Embryonic facial prominence (tissue), 1 donor: ENCODE results near the gene ZFPL1.

Experiments
- DNase-seq: peaks from one replicate; pipeline ENCODE4 v3.0.0-alpha.2; 2016; ENCODE audit errors: extremely low spot score

ZFPL1 gene

DNA sequence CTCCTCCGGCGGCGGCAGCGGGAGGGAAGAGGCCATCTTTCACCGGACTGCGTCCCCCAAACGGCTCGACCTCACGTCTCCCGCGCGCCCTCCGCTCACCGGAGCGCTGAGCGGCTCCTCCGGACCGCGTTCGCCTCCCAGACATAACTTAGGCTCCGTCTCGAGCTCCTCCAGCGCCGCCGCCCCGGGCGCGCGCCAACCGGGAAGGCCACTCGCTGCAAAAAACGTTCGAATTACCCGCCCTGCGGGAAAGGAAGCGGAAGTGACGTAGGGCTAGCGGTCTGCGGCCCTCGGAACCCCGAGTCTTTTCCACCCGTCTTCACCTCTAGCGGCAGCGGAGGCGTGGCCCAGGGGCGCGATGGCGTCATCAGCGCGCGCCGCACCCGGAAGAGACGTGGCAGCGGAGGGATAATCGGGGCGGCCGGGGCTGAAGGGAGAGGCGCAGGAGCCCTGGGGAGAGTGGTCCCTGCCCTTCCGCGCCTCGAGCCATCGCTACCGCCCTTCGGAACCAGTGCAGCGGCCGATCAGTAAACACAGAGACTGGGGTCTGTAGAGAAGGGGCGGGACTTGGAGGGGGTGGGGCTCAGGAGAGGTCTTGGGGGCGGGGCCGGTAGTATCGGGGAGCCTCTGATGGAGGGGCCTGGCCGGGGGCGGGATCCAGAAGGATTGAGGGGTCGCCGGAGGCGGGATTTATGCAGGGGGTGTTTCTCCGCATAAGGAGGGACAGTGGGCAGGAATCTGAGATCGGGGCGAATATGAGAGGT lies at the start of gene ZFPL1, which contains the start of gene CDCA5:
TSS of gene ZFPL1 (plus strand) at position 389 of the 764 bp plus-strand sequence. CDS start 477 bp downstream, outside the sequence.
TSS of gene CDCA5 (minus strand) at position 207 of the 764 bp plus-strand sequence. CDS start at position 145, 62 bp downstream.
- DNase-seq, result peak; percentile 97

DNA sequence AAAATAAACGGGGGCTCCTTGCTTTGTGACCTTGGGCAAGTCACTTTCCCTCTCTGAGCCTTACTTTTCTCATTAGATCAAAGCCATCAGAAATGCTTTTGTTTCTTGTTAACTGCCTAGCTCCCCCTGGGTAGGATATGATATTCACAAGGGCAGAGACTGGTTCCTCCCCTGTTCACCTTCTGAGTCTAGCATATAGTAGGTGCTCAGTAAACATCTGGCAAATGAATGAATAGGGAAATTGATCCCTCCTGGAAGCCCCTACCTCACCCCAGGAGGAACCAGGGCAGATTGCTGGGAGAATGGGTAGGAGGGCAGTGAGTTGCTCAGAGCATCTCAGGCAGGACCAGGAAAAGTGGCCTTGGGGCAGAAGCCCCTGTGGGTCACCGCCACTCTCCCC lies 49.6 kb upstream of the ZFPL1 start:
- DNase-seq, result no peak

DNA sequence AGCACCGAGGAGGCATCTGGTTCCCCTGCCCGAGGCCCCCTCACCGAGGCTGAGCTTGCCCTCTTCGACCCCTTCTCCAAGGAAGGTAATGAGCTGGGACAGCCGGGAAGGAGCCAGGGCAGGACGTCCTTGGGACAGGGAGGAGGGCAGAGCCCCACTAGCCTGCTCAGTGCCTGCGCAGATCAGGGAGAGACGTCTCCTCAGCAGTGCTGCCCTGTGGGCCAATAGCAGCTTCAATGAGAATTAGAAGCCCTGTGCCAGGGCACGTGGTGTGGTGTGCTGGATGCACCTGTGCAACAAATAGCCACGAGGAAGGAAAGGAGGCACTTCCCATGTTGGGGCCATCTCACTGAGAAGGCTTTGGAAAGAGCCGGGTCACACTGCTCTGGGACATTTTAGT lies 48.4 kb upstream of the ZFPL1 start:
- no peak for DNase-seq

DNA sequence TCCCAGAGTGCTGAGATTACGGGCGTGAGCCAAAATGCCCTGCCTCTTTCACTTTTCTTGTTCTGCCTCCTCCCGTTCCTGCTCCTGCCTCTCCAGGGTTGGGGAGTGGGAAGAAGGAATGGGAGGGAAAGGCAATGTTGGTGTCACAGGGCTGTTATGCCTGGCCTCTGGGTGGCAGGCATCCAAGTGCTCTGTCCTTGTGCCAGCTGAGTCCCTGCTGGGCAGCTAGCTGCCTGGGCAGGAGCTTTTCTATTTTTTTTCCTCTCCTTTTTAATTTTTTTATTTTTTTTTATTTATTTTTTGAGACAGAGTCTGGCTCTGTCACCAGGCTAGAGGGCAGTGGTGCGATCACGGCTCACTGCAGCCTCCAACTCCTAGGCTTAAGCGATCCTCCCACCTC lies 47.1 kb upstream of the ZFPL1 start:
- no peak for DNase-seq

DNA sequence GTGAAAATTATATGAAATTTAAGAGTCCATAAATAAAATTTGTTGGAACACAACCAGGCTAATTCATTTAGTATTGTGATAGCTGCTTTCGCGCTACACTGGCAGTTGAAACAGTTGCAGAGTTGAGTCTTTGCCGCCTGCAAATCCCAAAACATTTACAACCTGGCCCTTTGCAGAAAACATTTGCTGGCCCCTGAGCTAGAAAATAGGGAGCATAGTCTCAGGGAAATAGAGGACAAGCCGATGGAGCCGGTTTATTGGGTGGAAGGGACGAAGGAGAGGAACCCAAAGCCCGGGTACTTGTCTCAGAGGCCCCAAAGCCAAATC lies 43.5 kb upstream of the ZFPL1 start:
- no peak for DNase-seq

DNA sequence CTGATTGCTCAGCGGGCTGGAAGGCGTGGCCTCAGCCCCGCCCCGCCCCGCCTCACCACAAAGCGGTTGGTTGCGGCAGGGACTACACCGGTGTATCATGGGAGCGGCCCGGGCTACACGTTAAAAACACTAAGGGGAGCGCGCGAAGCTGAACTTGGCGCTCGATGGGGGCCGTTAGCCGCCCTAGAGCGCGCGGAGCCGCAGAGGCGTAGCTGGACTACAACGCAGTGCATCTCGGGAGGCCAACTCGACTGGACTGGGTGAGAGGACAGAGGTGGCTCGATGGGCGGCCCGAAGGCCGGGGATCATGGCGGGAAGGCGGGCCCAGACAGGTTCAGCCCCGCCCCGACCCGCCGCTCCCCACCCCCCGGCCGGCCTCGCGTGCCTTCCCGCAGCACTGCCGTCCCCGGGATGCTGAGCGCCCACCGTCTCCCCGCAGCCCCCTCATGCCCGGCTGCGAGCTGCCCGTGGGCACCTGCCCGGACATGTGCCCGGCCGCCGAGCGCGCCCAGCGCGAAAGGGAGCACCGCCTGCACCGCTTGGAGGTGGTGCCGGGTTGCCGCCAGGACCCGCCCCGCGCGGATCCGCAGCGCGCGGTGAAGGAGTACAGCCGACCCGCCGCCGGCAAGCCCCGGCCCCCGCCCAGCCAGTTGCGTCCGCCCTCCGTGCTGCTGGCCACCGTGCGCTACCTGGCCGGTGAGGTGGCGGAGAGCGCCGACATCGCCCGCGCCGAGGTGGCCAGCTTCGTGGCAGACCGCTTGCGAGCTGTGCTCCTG lies 43.0 kb upstream of the ZFPL1 start, which contains the start of gene SAC3D1:
TSS of gene SAC3D1 (plus strand) at position 364 of the 776 bp plus-strand sequence. CDS start at position 447, 83 bp downstream.
- peak; percentile 68 for DNase-seq

DNA sequence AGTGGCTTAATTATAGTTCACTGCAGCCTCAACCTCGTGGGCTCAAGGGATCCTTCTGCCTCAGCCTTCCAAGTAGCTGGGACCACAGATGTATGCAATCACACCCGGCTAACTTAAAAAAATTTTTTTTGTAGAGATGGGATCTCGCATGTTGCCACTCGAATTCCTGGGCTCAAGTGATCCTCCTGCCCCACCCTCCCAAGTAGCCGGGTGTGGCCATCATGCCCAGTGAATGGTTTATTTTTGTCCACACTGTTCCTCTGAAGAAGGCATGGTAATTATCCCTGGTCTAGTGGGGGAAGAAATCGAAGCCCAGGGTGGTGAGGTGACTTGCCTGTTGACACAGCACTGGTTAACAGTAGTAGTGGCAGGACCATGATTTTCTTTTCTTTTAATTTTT lies 41.1 kb upstream of the ZFPL1 start:
- DNase-seq, result no peak

DNA sequence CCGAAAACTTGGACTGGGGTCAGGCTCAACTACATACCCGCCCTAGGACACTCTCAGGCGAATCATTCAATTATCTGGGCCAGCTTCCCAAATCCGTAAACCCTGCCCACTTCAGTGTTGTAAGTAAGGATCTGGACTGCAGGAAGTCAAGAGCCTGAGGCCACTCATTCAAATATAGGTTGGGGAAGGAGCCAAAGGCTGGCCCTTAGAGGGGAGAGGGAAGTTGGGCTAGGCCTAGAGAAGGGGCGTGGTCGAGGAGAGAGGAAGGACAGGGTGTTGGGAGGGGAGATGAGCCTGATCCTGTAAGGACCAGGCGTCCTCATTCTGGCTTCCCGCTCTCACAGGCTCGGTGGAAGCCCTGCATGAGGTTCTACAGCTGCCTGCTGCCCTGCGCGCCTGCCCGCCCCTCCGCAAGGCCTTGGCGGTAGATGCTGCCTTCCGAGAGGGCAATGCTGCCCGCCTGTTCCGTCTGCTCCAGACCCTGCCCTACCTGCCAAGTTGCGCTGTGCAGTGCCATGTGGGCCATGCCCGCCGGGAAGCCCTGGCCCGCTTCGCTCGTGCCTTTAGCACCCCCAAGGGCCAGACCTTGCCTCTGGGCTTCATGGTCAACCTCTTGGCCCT lies 40.0 kb upstream of the ZFPL1 start:
- no peak for DNase-seq

DNA sequence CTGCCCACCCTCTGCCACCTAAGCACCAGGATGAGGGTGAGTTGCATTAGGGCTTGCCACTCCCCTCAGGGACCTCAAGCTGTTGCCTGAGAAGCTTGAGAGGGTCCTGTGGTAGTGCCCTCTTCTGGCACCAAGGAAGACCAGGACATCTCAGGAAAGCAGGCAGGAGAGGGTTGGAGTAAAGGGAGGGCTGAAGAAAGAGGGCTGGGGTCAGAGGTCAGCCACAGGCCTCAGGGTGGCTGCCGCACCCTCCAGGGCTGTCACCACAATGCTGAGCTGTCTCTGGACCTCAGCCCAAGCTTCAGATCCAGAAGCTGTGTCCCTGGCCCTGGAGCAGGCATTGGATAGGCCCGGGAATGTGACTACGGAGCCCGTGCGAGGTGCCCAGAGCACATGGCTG lies 39.0 kb upstream of the ZFPL1 start:
- no peak for DNase-seq

DNA sequence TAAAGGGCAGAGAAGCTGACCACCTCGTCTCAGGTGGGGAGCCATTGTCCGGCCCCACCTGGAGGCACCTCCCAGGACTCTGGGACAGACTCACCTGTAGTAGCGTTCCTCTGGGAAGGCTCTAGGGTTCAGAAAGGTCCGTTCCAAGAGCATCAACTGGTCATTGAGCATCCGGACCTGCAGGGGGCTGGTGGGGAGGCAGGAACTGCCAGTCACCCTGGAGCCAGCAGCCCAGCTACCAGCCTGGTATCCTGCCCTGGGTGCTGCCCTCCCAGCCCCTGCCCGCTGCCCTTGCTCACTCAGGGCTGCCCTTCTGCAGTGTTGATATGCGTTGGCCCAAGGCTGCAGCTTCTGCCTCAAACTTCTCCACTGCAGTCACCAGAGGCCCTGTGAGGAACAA lies 38.3 kb upstream of the ZFPL1 start:
- DNase-seq, result no peak

DNA sequence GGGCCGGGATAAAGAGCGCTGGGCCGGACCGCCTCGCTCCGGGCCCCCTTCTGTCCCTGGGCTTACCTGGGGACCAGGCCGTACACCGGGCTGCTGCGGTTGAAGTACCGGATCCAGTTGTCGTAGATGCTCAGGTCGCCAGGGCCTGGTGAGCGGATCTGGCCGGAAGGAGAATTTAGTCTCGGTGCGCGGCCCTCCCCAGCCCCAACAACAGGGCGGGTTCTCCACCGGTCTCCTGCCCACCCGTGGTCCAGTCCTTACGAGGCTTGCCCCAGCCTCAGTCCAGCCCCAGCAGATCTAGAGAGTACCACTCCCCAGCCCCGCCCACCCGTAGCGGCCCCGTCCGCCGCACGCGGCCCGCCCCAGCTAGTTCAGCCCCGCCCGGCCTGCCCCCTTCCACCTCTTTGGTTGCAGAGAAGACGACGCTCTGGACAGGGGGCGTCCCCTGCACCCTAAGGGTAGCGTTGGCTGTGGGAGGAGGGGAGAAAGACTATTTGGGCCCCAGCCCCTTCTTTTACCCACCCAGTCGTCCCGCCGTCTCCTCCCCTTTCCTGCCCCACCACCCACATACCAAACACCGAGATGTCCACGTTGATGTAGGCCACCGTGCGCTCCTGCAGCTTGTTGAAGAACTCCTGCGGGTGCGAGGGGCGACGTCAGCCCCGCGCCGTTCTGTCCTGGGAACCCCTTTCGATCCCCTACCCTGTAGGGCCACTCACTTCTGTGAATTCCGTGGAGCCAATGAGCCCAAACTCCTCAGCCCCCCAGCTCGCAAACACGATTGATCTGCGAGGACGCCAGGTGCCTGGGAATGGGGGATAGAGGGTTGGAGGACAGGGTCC lies 36.2 kb upstream of the ZFPL1 start:
- DNase-seq, result no peak

DNA sequence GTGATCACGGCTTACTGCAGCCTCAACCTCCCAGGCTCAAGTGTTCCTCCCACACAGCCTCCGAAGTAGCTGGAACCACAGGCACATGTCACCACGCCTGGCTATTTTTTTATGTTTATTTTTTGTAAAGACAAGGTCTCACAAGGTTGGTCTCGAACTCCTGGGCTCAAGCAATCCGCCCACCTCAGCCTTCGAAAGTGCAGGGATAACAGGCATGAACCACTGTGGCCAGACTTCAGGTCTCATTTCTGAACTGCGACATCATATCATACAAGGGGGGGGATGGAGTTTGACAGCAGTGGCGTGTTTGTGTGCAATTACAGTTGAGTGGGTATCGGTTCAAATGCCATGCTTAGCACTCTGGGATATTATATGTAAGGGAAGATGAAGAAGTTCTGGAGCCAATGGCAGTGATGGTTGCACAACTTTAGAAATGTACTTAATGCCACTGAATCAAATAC lies 32.6 kb upstream of the ZFPL1 start:
- DNase-seq, result no peak

DNA sequence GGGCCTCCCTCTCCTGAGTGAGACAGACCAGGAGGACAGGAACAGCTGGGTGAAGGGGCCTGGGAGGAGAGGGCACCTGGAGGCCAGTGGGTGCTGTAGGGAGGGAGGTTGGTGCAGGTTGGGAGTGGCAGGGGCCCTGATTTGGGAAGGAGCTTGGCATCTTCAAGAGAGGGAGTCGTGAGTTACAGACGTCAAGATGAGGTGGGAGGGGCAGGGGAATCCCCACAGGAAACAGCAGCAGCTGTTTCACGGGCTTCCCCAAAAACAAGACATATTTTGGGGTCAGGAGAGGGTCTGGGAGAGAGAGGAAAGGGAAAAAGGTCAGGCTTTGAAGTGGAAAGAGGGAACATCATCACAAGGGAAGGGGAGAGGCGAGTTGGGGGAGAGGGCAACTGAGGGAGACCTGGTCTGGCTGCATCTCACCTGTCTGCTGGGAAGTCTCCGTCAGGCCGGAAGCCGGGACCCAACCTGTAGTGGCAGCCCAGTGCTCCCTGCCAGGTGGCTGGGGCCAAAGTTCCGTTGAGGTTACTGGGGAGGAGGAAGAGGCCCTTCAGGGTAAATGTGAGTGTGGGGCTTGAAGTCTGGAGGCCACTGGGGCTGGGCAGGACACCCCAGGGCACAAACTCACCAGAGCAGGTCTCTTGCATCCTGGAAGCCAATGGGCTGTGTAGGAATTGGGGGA lies 30.1 kb upstream of the ZFPL1 start:
- no peak for DNase-seq

DNA sequence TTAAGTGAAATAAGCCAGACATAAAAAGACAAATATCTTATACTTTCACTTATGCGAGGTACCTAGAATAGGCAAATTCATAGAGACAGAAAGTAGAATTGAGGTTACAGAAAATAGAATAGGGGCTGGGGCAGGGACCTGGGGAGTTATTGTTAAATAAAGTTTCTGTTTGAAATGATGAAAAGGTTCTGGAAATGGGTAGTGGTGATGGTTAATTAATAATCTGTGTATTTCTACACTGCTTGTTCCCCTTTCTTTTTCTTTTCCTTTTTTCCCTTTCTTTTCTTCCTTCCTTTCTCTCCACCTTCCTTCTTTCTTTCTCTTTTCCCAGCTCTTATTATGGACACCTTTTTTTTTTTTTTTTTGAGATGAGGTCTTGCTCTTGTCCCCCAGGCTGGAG lies 28.5 kb upstream of the ZFPL1 start:
- DNase-seq, result no peak

DNA sequence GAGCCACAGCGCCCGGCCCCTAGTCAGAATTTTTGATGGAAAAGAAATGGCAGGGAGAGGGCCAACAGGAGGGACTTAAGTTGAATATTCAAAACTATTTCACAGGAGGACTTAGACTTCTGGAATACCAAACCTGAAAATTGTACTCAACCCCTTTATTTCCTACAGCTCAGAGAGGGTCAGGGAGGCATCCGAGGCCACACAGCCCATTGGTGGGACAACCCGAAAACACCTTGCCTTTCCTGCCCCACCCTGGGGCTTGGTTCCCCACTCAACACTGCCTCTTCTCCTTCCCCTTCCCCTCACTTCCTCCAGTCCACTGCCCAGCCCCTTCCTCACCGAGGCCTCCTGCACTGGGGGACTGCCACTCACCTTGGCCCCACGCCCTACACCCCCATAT lies 27.0 kb upstream of the ZFPL1 start:
- DNase-seq, result no peak

DNA sequence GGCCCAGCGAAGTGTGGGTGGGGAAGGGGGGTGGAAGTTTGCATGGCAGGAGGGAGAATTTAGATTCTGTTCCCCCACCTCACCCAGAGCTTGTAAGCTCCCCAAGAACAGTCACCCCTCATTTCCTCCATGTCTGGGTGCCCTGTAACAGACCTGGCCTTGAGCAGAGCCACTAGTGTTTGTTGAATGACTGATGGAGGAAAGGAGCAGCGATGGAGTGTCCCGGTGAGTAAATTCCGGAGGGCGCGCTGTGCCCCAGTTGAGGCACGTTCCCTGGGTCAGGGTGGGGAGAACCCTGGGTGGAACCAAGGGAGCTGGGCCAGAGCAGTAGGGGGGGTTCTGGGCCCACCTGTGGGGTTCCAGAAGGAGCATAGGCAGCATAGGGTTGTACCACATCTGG lies 26.5 kb upstream of the ZFPL1 start:
- no peak for DNase-seq

DNA sequence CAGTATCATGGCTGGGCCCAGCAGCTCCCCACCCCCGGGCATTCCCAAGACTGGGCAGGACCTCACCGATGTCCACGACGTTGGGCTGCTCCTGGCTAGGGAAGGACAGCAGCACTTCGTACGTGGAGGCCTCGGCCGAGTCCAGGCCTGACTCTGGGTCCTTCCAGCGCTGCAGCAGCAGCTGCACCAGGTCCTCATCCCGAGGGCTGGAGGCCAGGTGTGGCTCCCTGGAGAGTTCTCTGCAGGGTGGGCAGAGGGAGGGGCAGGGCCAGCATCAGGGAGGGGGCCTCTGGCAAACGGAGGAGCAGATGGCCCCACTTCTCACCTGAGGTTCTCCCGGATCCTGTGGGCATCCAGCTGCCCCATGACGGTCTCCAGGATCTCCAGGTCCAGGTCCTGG lies 26.0 kb upstream of the ZFPL1 start:
- no peak for DNase-seq

DNA sequence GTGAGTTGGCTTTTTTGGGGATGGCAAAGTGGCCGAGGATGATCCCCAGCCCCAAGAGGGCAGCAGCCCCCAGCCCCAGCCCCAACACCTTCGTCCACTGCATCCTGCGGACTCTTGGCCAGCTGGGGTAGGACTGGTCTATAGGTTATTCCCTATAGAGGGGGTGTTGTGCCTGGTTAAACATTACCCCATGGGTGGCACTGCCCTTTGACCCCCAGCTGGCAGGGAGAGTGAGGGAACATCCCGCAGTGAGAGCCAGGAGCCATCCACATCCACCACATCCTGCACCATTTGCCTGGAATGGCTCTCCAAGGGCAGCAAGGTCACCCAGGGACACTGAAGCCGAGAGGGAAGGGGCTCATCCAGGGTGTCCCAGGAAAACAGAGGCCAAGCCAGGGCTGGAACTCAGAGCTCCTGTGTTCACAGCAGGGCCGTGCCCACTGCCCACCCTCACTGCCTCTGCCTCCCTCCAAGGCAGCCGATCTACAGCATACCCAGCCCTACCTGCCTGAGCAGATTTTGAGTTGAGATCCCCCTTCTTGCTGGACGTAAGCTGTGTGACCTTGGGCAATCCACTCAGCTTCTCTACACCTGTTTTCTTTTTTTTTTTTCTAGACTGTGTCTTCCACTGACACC lies 25.5 kb upstream of the ZFPL1 start, which contains the start of gene NAALADL1:
TSS of gene NAALADL1 (minus strand) at position 135 of the 636 bp plus-strand sequence. CDS start at position 103, 32 bp downstream.
- no peak for DNase-seq

DNA sequence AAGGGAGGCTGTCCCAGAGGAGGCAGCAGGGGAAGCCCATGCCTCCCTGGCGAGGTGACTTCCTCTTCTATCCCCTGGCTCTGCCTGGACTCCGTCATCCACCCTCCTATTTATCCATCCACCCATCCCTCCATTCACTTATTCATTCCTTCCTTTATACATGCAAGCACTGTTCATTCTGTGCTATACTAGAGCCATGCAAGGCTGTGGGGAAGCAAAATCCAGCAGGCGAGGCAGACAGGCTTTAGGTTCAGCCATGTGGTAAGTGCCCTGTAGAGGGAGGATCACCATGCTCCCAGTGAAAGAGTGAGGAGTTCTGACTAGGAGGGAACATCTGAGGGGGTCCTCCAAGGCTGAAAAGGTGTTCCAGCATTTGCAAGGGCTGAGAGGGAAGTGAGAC lies 24.5 kb upstream of the ZFPL1 start:
- DNase-seq, result no peak
